ENCODE data around the gene ATG10.

ATG10 gene

GRCh38 chr5:82044010-82044409, 72.2 kb downstream of the ATG10 start:
- H3K4me3 ChIP-seq (ENCODE audit: low read depth, low read length): no peak overlapping the region
- no peak for DNase-seq (ENCODE audit: low read depth)
- no peak for TF ChIP-seq CTCF (IDR thresholded peaks at IDR 0.05; ENCODE audit: control insufficient read depth, extremely low read depth, insufficient read depth)

- no peak overlapping the region for H3K4me3 ChIP-seq (ENCODE audit: low read depth, low read length)
- TF ChIP-seq CTCF (IDR thresholded peaks at IDR 0.05; ENCODE audit: control insufficient read depth, extremely low read depth, insufficient read depth): no peak
- DNase-seq (ENCODE audit: low read depth): no peak
These were observed 73.9 kb downstream of the ATG10 start for GRCh38 chr5:82045554-82046275.

- no peak overlapping the region for H3K4me3 ChIP-seq (ENCODE audit: low read depth, low read length)
- TF ChIP-seq CTCF (IDR thresholded peaks at IDR 0.05; ENCODE audit: control insufficient read depth, extremely low read depth, insufficient read depth): no peak
These were observed 74.4 kb downstream of the ATG10 start for GRCh38 chr5:82046276-82046647.

GRCh38 chr5:82050955-82051354, 79.1 kb downstream of the ATG10 start:
- no peak overlapping the region for H3K4me3 ChIP-seq (ENCODE audit: low read depth, low read length)
- no peak for DNase-seq (ENCODE audit: low read depth)
- no peak for TF ChIP-seq CTCF (IDR thresholded peaks at IDR 0.05; ENCODE audit: control insufficient read depth, extremely low read depth, insufficient read depth)

More at GRCh38 chr5:82046276-82046647, 74.4 kb downstream of the ATG10 start:
- no peak for DNase-seq (ENCODE audit: low read depth)

- TF ChIP-seq CTCF (IDR thresholded peaks at IDR 0.05; ENCODE audit: control insufficient read depth, extremely low read depth, insufficient read depth): no peak
- no peak overlapping the region for H3K4me3 ChIP-seq (ENCODE audit: low read depth, low read length)
These were observed 82.3 kb downstream of the ATG10 start for GRCh38 chr5:82054004-82054710.

GRCh38 chr5:82057051-82057450, 85.2 kb downstream of the ATG10 start:
- H3K4me3 ChIP-seq (ENCODE audit: low read depth, low read length): no peak overlapping the region
- TF ChIP-seq CTCF (IDR thresholded peaks at IDR 0.05; ENCODE audit: control insufficient read depth, extremely low read depth, insufficient read depth): no peak
- DNase-seq (ENCODE audit: low read depth): no peak

More at GRCh38 chr5:82054004-82054710, 82.3 kb downstream of the ATG10 start:
- no peak for DNase-seq (ENCODE audit: low read depth)

All from LNCaP clone FGC (cell line).